Measurements from ENCODE around the gene LRSAM1. TPM values are rescaled to one million over a fixed set of nuclear protein-coding genes. Genes with fewer than 3 reads are reported as not detected.

LRSAM1 gene
- total and polyA plus RNA-seq, 9 of the 15 experiments (the other 6 are each of a cell fraction or from before 2014, with no cell fraction given) = 0.07 to 16.2 (median 4.7) TPM

- TF ChIP-seq ZHX1 (conservative IDR thresholded peaks at IDR 0.05; ENCODE audit: low read length) (no peak), NBN (IDR thresholded peaks at IDR 0.05; ENCODE audit: low read depth) (no peak), ZNF609 (CRISPR knock-in tag; IDR thresholded peaks at IDR 0.05; ENCODE audit: borderline replicate concordance) (no peak), MGA (IDR thresholded peaks at IDR 0.05) (no peak), CHD2 (IDR thresholded peaks at IDR 0.05; ENCODE audit: low read depth, low read length) (no peak), ZNF174 (CRISPR knock-in tag; IDR thresholded peaks at IDR 0.05) (no peak), SAFB2 (IDR thresholded peaks at IDR 0.05; ENCODE audit: borderline replicate concordance, low read depth, low read length, severe bottlenecking) (no peak), BDP1 (IDR thresholded peaks at IDR 0.05; ENCODE audit: insufficient read depth, insufficient read length) (no peak), HDAC2 (IDR thresholded peaks at IDR 0.05) (0 out of 2 replicates have a peak, but pooled peaks have one; percentile 14)
These were observed 27.8 kb upstream of the LRSAM1 start (continued) for GRCh38 chr9:127423476-127423933.

Data from K562 (cell line).